ENCODE data around the gene BICRA.
A peak's percentile ranks its signal among the peaks of the same experiment; 100 is the strongest.
"Not testable (repeated sequence)": the region's sequence is repeated elsewhere in the genome, so short reads cannot be mapped to it uniquely, and the experiment has no call there.

BICRA gene

DNA sequence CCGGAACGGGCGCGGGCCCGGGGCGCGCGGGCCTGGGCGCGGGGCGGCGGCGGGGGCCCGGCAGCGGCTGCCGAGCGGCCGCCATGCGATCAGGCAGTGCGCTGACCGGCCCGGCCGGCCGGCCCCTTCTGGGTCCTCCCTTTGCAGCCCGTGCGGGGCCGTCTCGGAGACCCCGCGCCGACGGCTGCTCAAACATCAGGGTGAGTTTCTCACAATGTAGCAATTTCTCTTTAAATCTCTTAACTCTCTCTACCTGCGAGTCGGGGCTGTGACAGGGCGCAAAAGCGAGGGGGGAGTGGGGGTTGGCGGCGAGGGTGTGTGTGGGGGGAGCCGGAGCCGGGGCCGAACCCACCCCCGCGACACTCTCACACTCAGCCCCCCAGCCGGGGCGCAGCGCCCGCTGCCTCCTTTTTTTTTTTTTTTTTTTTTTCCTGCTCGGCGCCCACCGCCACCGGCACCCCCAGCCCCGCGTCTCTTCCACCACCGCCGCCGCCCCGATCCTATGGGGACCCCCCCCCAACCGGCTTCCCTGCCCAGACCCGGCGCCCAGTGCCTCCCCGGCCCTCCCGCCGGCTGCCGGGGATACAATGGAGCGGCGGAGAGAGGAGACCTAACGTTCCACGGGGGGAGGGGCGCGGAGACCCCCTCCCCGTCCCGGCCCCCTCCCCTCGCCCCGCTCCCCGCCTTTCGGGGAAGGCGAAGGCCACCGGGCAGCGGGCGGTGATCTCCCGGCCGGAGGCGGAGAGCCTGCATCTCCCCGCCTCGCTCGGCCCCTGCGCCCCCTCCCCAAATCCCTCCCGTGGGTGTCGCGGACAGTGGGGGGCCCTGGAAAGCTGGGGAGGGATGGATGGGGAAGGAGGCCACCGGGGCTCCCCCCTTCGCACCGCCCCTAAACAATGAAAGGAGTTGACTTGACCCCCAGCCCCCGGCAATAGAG is at the start of gene BICRA:
BICRA (plus strand) TSS at position 166 of the 937 bp plus-strand sequence. CDS start 64,441 bp downstream, outside the sequence.
- peak; percentile 83 for DNase-seq (ENCODE audit: low read depth)

DNA sequence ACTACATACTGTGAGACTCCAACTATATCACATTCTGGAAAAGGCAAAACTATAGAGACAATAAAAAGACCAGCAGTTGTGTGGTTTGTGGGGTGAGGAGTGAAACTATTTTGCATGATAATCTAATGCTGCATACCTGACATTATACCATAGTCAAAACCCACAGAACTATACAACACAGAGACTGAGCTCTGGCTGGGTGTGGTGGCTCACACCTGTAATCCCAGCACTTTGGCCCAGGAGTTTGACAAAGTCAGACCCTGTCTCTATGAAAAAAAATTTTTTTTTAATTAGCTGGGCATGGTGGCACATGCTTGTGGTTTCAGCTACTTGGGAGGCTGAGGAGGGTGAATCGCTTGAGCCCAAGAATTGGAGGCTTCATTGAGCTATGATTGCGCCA is 47.9 kb upstream of the BICRA start:
- DNase-seq (ENCODE audit: low read depth) = no peak

DNA sequence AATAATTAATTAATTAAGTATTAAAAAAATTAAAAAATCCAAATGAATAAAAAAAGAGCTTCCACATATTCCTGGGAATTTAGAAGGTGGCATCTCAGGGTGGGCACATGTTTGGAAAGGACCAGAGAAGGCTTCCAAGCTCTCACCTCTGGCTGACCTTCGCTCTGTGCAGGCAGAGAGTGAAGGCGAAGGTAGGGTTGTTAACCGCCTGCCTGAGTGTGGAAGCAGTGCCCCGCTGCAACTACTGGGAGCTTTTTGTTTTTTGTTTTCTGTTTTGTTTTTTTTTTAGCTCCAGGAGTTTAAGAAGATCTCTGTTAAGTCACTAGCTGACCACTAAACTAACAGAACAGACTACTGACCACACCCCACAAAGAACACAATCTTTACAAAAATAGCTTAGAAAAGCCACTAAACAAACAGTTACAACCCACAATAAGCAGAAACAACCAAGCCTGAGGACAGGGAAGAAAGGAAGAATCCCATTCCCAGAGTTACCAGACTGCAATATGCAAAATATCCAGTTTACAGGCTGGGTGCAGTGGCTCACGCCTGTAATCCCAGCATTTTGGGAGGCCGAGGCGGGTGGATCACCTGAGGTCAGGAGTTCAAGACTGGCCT is 47.4 kb upstream of the BICRA start:
- no peak for DNase-seq (ENCODE audit: low read depth)

DNA sequence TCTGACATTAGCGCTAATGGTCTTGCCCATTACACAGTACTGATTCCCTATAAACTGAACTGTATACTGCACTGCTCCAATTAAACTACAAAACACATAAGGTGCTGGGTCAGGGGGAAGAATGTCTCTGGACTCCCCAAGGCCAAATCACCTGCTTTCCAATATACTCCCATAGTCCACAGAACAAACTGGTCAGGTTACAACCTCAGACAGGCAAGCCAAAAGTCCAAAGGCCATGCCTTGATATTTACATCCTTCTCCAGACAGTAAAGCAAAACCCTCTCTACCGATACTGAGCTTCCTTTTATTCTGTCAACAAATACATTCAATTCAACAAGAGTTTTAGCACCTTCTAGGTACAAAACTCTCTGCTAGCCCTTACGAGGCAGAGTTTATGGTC is 44.9 kb upstream of the BICRA start:
- no peak for DNase-seq (ENCODE audit: low read depth)

DNA sequence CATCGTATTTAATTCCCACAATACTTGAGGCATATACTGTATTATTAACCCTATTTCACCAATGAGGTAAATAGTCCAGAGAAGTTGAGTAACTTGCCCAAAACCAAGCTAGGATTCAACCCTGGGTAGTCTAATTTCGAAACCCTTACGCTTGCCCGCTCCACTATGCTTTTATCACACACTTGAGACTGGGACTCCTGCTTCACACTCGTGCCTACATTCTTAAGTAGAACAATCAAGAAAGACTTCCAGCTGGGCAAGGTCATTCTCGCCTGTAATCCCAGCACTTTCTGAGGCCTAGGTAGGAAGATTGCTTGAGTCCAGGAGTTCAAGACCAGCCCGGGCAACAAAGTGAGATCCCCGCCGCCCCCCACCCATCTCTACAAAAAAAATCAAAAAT is 39.6 kb upstream of the BICRA start:
- DNase-seq (ENCODE audit: low read depth) = no peak

DNA sequence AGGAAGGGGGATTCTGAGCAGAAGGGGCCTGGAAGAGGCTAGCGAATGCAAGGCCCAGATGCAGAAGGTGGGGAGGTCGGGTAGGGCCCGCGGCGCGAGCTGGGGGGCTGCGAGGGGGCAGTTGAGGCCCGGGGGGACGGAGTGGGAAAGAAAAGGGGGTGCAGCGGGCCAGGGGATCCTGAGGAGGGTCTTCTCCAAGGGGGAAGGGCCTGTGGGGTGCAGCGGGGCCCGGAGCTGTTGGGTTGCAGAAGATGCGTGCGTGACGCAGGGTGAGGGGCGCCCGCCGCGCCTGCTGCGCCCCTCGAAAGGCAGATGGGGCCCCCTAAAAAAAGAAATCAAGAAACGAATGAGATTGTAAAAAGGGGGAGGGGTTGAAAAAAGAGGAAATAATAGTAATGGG is 36.3 kb upstream of the BICRA start:
- DNase-seq (ENCODE audit: low read depth) = no peak

DNA sequence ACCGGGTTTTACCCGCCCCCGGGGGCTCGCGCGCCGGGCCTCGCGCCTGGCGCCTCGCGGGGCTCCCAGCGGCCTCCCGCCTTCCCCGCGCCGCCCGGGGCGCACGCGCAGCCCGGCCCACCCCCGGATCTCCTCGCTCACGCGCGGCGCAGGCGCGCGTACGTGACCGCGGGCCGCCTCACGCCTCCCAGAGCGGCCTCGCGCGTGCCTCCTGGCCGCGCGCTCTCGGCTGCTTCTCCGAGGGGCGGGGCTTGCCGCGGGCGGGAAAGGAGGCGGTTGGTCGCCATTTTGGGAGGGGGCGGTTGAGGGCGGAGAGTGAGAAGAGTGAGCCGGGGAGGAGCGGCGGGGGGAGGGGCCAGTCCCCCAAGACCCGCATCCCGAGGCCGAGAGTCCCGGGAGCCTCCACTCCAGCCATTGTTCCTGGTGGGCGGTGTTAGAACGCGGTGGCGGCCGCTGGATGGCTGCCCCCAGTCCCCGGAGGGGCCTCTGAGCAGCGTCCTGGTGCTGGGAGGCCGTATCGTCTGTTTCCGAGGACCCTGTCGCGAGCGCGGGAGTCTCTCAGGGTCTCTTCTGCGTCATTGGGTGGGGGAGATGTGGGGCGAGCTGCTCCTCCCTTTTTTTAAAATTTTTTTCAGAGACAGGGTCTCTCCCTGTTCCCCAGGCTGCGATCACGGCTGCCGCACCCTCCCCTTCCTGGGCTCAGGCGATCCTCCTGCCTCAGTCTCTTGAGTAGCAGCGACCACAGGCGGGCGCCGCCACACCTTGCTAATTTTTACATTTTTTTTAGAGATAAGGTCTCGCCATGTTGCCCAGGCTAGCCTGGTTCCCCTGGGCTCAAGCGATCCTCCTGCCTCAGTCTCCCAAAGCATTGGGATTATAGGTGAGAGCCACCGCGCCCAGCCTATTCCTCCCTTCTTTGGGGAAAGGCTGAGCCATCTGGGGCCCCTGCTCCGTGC is 35.6 kb upstream of the BICRA start, which contains the start of gene ZNF541:
ZNF541 (minus strand) TSS at position 78 of the 956 bp plus-strand sequence. CDS start 17,292 bp downstream, outside the sequence.
- DNase-seq (ENCODE audit: low read depth) = no peak

DNA sequence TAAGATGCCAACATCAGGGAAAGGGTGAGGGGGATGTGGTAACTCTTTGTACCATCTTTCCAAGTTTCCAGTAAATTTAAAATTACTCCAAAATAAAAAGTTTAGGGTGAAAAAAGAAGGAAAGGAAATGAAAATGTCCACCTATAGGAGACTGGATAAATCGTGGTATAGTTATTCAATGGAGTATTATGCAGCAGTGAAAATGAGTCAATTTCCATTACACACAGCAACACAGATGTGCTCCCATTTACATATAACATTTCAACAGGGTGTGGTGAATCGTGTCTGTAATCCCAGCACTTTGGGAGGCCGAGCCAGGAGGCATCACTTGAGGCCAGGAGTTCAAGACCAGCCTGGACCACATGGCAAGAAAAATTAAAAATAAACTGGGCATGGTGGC is 28.5 kb upstream of the BICRA start:
- DNase-seq (ENCODE audit: low read depth) = no peak

DNA sequence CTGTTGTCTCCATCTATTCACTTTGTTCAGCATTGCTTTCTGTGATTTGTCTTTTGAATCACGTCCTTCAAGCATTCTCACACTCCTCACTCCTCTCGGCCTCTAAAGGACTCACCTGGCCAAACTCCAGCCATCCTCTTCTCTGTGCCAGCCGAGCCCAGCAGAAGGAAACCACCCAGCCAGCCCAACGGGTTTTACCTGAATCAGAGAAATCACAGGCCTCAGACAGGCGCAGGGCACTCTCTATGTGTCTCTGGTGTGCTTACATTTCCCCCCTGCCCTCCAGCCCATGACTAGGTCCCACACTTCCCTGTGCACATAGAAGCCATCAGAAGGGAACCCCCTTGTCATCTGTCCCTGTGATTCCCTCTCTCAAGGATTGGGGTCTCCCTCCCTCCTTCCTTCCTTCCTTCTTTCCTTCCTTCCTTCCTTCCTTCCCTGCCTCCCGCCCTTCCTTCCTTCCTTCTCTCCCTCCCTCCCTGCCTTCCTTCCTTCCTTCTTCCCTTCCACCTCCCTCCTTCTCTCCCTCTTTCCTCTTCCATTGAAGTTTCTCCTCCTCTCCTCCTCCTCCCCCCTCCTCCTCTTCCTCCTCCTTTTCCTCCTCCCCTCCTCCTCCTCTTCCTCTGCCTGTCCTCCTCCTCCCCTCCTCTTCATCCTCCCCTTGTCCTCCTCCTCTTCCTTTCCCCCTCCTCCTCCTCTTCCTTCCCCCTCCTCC is 27.2 kb upstream of the BICRA start:
- DNase-seq (ENCODE audit: low read depth) = no peak

DNA sequence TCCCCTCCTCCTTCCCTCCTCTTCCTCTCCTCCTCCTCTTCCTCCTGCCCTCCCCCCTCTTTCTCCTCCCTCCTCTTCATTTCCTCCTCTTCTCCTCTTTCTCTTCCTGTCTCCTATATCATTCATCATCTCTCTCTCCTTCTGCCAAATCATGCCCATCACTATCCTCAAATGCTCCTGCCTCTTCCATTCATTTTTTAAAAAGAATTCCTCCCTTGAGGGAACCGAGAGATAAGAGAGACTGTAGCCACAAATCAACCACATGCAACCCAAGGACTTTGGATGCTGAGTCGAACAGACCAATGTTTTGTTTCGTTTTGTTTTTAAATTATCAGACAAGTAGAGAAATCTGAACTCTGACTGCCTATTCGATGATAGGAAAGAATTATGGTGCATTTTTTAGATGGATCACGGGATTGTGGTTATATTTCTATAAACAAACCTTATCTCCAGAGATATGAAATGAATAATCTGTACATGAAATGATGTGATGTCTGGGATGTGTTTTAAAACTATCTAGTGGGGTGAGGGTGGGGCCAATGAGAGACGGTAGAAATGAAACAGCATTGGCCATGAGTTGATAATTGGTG is 26.5 kb upstream of the BICRA start:
- DNase-seq (ENCODE audit: low read depth) = peak; percentile 33

DNA sequence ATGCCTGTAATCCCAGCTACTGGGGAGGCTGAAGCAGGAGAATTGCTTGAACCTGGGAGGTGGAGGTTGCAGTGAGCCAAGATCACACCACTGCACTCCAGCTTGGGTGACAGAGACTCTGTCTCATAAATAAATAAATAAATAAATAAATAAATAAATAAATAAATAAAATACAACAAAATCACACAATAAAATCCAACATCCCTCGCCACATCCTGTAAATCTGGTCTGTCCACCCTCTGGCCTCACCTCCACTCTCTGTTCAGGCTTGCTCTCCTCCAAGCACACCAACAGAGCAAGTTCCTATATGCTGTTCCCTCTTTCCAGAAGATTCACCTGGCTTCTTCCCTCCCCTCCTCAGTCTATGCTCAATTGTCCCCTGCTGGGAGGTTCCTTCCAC is 25.8 kb upstream of the BICRA start:
- DNase-seq (ENCODE audit: low read depth) = not testable (repeated sequence)

DNA sequence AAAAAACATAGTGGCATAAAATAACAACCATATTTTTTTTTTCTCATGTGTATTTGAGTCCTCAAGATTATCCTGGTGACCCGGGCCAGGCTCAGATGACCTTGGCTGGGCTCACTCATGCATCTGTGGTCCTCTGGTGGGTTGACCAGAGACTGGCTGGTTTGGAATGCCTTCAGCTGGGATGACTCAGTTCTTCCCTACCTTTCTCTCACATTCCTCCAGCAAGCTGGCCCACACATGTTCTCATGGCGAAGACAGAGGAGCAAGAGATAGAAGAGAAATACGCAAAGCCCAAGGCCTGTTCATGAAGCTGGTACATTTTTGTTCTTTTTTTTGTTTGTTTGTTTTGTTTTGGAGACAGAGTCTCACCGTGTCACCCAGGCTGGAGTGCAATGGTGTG is 21.6 kb upstream of the BICRA start:
- DNase-seq (ENCODE audit: low read depth) = peak; percentile 75

DNA sequence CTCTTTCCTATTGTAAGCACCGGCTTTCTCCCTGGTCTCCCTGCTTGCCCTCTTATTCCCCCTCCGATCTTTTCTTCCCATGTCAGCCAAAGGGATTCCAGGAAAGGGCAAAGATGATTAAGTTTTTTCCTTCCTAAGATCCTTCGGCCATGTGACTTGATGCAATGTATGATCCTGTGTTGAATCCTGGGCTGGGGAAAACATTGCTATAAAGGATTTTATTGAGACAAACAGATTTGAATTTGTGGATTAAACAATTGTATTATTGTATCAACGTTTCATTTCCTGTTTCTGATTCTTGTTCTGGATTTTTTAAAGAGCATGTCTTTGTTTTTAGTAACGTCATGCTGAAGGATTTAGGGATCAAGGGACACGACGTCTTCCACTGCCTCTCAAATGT is 19.1 kb upstream of the BICRA start:
- no peak for DNase-seq (ENCODE audit: low read depth)

DNA sequence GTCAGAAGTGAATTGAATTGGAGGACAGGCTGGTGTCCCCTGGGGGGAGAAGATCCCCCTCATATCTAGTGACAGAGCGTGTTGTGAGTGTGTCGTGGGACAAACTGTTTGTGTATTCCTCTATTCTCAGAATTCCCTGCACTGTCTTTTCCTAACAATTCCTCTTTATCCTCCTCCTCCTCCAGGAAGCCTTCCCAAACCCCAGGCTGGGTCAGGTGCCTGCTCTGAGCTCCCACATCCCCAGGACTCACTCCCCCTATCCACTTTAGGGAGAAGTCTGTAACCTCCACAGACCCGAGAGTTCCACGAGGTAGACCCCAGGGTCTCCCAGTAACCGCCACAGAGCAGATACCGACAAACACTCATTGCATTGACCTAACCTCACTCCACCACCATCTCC is 15.1 kb upstream of the BICRA start:
- DNase-seq (ENCODE audit: low read depth) = no peak

DNA sequence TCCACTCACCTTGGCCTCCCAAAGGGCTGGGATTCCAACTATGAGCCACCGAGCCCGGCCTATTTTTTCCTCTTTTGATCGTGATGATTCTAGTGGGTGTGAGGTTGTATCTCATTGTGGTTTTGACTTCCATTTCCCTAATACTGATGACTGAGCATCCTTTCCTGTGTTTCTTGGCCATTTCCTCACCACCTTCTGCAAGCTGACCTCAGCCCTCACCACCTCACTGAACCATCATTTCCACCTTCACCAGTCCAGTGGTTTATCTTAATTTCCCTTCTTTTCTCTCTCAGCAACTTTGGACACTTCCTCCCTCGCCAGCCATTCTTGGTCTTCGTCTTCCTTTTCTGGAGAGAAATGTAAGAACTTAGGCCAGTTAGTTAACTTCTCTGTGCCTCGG is 13.0 kb upstream of the BICRA start:
- DNase-seq (ENCODE audit: low read depth) = peak; percentile 39

DNA sequence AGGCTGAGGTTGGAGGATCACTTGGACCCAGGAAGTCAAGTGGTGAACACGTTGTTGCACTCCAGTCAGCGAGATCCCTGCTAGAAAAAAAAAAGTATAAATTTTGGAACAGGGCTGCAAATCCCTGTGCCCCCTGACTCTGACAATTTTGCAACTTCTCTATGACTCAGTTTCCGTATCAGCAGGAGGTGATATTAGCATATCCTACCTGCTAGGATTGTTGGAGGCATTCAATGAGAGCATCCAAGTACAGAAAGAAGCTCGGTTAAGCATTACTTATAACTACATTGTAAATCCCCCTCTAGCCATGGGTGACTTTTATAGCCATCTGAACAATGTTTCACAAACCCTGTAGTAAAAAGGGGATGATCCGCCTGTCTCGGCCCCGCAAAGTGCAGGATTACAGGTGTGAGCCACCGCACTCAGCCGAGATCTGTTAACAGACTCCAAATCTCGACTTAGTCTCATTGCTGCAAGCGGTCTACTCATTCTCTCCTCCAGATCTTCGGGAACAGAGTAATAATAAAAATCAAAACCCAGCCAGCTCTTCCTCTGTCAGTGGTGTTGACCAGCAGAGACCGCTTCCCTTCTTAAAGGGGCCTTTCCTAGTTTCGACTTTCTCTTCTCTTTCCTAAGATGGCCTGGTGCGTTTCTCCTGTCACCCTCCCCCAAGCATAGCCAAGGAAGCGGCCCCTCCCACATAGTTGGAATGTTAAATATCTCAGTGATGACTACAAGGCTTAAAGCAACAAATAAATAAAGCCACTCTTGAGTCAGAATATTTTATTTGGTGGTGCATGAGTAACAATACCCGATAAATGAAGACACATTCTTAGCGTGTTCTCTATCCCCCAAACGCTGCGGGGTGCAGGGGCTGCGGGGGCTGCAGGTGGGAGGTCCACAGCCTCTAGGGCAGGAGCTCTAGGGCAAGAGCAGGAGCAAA is 10.3 kb upstream of the BICRA start:
- DNase-seq (ENCODE audit: low read depth) = peak; percentile 98

DNA sequence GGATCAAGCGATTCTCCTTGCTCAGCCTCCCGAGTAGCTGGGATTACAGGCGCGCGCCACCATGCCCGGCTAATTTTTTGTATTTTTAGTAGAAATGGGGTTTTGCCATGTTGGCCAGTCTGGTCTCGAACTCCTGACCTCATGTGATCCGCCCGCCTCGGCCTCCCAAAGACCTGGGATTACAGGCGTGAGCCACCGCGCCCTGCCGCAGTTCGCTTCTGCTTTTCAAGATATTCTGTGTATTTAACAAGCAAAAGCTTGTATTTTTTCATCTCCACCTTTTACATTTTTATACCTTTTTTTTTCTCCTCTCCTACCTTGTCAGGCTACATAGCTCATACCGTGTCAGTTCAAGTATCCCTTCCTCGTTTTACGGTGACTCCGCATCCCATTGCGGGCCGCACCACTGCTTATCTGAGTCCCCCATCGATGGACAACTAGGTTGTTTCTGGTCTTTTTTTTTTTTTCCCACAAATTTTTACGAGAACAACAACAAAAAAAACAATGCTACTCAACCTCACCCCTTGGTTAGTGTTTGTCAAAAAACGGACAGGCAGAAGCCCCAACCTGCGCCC is 9.2 kb upstream of the BICRA start:
- DNase-seq (ENCODE audit: low read depth) = not testable (repeated sequence)

DNA sequence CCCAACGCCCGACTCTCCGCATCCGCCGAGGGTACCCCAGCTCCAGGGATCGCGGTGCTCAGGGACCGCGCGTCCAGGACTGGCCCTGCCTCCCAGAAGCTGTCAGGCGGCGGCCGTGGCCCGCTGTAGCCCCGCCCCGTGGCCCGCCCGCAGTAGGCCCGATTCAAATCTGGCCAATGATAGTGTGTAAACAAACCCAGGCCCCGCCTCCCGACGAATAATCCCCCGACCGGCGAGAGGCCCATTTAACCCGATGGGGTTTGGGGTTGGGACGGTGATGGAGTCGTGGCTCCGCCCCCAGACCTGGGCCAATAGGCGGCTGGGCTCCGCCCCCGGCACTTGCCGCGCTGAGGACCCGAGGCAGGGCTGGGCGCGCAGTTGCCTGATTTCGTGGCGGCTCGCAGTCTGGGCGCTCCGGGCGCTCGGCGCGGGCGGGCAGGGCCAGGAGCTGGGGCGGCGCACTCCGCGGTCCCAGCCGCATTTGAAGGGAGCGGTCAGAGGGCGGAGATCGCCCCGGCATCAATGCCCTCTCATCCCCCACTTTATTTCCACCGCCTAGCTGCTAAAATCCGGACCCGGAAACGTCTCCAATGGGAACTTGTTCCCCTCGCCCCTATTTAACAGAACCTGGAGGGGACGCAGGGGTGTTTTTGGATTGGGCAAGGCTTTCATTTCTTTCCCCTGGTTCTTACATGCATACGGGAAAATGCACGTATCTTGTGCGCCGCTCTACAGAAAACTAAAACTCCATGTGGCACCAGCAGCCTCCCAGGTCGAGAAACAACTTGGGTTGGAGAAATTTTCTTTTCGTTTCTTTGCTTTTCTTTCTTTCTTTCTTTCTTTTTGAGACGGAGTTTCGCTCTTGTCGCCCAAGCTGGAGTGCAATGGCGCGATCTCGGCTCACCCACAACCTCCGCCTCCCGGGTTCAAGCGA is 8.4 kb upstream of the BICRA start:
- peak; percentile 99 for DNase-seq (ENCODE audit: low read depth)

Data from ELR (cell line).